A673 (cell line): ENCODE data around the gene CCDC13.

Experiments
- CTCF ChIP-seq: fragments of 300-800, 200-600 bp; sonication (generic); conservative IDR thresholded peaks from 2 replicates; pipeline ENCODE4 v1.5.1; 2017; ENCODE audit warnings: low read depth, mild to moderate bottlenecking, antibody characterized with exemption, low read length, moderate library complexity, mixed read lengths
- EZH2 ChIP-seq: fragments of 200-600 bp; sonication (generic); IDR thresholded peaks from 2 replicates; pipeline ENCODE4 v1.6.1; 2017; ENCODE audit warnings: borderline replicate concordance, low read depth, mild to moderate bottlenecking, mixed read lengths, antibody characterized with exemption, low read length; ENCODE audit not compliant: poor library complexity, severe bottlenecking

DNA sequence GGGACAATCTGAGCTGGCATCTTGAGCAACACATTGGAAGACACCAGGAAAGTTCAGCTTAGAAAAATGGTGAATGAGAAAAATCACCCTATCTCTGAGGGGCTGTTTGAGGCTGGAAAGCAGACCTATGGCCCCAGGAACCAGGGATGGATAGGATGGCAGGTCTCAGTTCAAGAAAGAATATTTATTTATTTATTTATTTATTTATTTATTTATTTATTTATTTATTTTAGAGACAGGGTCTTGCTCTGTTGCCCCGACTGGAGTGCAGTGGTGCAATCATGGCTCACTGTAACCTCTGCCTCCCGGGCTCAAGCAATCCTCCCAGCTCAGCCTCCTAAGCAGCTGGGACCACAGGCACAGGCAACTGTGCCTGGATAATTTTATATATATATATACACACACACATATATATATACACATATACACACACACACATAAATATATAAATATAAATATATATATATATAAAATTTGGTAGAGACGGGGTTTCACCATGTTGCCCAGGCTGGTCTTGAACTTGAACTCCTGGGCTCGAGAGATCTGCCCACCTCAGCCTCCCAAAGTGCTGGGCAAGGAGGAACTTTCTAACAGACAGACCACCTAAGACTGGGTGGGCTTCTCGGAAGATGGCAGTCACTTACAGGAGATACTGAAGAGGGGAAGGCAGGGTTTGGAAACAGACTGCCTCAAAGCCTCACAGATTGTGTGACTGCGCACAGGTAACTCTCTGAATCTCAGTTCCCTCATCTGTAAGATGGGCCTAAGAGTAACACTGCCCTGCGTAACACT is 29.7 kb downstream of the CCDC13 start:
- TF ChIP-seq CTCF (no peak), EZH2 (no peak)
